ENCODE data around the gene ATP1A3.

Gene ATP1A3

GRCh38 chr19:41927497-41928192, 66.4 kb downstream of the ATP1A3 start:
- peak; percentile 41 for DNase-seq

- DNase-seq, result no peak
These were observed 67.1 kb downstream of the ATP1A3 start for GRCh38 chr19:41926763-41927496.

GRCh38 chr19:41926028-41926762, 67.8 kb downstream of the ATP1A3 start:
- no peak for DNase-seq

GRCh38 chr19:41925208-41926003, 68.6 kb downstream of the ATP1A3 start:
- DNase-seq, result no peak

- no peak for DNase-seq
These were observed 69.6 kb downstream of the ATP1A3 start for GRCh38 chr19:41924151-41925145.

GRCh38 chr19:41923045-41923788, 70.8 kb downstream of the ATP1A3 start:
- DNase-seq, result no peak

GRCh38 chr19:41922585-41922984, 71.4 kb downstream of the ATP1A3 start:
- DNase-seq, result no peak

GRCh38 chr19:41921577-41922576, 72.2 kb downstream of the ATP1A3 start:
- DNase-seq, result no peak

- DNase-seq, result no peak
These were observed 73.0 kb downstream of the ATP1A3 start for GRCh38 chr19:41920882-41921576.

- no peak for DNase-seq
These were observed 73.9 kb downstream of the ATP1A3 start for GRCh38 chr19:41919948-41920712.

- DNase-seq, result no peak
These were observed 75.3 kb downstream of the ATP1A3 start for GRCh38 chr19:41918653-41919244.

GRCh38 chr19:41918095-41918494, 75.9 kb downstream of the ATP1A3 start:
- no peak for DNase-seq

GRCh38 chr19:41917676-41918075, 76.4 kb downstream of the ATP1A3 start:
- no peak for DNase-seq
